NCI-H1930 (cell line): ENCODE measurements around the gene SF3B5.
"Not testable (repeated sequence)": the region's sequence is repeated elsewhere in the genome, so short reads cannot be mapped to it uniquely, and the experiment has no call there.

Source experiments
- DNase-seq, 2 experiments: peaks; one replicate each; lab custom pipeline; 2025; lab: John Stamatoyannopoulos, UW

Gene SF3B5

GRCh38 chr6:144095134-144096002 lies at the start of gene SF3B5:
Gene SF3B5 (minus strand): TSS chr6:144095573. CDS start chr6:144095497, 76 bp downstream.
- DNase-seq, result peak; percentile 98

GRCh38 chr6:144144996-144145395 lies 49.6 kb upstream of the SF3B5 start:
- DNase-seq, result no peak

GRCh38 chr6:144143878-144144277 lies 48.5 kb upstream of the SF3B5 start:
- DNase-seq, result no peak

- no peak for DNase-seq
These were observed 47.7 kb upstream of the SF3B5 start for GRCh38 chr6:144143106-144143505.

- DNase-seq, result no peak
These were observed 46.1 kb upstream of the SF3B5 start for GRCh38 chr6:144141470-144141869.

GRCh38 chr6:144140867-144141266 lies 45.5 kb upstream of the SF3B5 start:
- no peak for DNase-seq

- DNase-seq, result no peak
These were observed 44.4 kb upstream of the SF3B5 start for GRCh38 chr6:144139817-144140216.

GRCh38 chr6:144138542-144138941 lies 43.2 kb upstream of the SF3B5 start:
- DNase-seq, result no peak

GRCh38 chr6:144134737-144135136 lies 39.4 kb upstream of the SF3B5 start:
- DNase-seq, result no peak

GRCh38 chr6:144134176-144134575 lies 38.8 kb upstream of the SF3B5 start:
- no peak for DNase-seq

- no peak for DNase-seq
These were observed 38.0 kb upstream of the SF3B5 start for GRCh38 chr6:144133225-144133821.

- not testable (repeated sequence) for DNase-seq
These were observed 36.9 kb upstream of the SF3B5 start for GRCh38 chr6:144132167-144132690.

- no peak for DNase-seq
These were observed 35.9 kb upstream of the SF3B5 start for GRCh38 chr6:144131248-144131709.

GRCh38 chr6:144129469-144129868 lies 34.1 kb upstream of the SF3B5 start:
- no peak for DNase-seq

GRCh38 chr6:144127097-144127496 lies 31.7 kb upstream of the SF3B5 start:
- no peak for DNase-seq

GRCh38 chr6:144123836-144124235 lies 28.5 kb upstream of the SF3B5 start:
- DNase-seq, result no peak

GRCh38 chr6:144123421-144123820 lies 28.0 kb upstream of the SF3B5 start:
- no peak for DNase-seq

- no peak for DNase-seq
These were observed 27.5 kb upstream of the SF3B5 start for GRCh38 chr6:144122861-144123260.

- DNase-seq, result no peak
These were observed 24.0 kb upstream of the SF3B5 start for GRCh38 chr6:144119376-144119775.

- no peak for DNase-seq
These were observed 19.8 kb upstream of the SF3B5 start for GRCh38 chr6:144115219-144115618.

- DNase-seq, result no peak
These were observed 18.0 kb upstream of the SF3B5 start for GRCh38 chr6:144113366-144113765.

GRCh38 chr6:144110210-144110609 lies 14.8 kb upstream of the SF3B5 start:
- no peak for DNase-seq

GRCh38 chr6:144106206-144106605 lies 10.8 kb upstream of the SF3B5 start:
- no peak for DNase-seq
